Medulla oblongata (tissue), 1 donor: Measurements from ENCODE around the gene TSSK6.

Experiments
- DNase-seq: peaks from one replicate; pipeline ENCODE4 v3.0.0-alpha.2; 2015; ENCODE audit errors: extremely low spot score

The TSSK6 gene

DNA sequence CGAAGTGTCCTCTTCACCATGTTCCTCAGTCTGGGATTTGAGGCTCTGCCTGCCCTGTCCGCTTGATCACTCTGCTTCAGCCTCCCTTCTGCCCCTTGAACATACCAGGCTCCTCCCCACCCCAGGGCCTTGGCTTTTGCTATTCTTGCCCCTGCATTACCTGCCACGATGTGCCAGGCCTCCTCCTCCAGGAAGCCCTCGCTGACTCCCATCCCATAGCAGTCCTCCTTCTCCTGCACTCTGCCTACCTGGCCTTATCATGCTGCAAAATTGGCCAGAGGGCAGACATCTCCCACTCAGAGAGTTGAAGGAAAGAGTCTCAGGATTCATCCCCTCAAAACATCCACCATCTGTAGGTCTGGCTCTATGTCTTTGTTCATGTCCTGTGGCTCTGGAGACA lies 15.5 kb upstream of the TSSK6 start:
- no peak for DNase-seq

DNA sequence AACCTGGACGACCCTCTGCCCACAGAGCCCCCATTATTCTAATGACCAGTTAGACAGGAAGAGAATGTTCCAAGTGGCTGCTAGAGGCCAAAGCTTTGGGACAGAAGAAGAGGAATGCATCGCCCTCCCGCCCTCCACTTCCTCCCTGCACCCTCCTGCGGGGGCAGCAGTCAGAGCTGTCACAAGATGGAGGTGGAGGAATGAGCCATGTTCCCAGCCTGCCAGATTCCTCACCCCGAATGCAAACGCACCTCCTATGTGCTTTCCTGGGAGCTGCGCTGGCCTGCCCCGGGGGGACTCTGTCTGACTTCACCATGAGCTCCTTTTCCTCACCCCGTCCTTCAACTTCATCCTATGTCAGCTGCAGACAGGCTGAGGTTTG lies 15.1 kb upstream of the TSSK6 start:
- no peak for DNase-seq

DNA sequence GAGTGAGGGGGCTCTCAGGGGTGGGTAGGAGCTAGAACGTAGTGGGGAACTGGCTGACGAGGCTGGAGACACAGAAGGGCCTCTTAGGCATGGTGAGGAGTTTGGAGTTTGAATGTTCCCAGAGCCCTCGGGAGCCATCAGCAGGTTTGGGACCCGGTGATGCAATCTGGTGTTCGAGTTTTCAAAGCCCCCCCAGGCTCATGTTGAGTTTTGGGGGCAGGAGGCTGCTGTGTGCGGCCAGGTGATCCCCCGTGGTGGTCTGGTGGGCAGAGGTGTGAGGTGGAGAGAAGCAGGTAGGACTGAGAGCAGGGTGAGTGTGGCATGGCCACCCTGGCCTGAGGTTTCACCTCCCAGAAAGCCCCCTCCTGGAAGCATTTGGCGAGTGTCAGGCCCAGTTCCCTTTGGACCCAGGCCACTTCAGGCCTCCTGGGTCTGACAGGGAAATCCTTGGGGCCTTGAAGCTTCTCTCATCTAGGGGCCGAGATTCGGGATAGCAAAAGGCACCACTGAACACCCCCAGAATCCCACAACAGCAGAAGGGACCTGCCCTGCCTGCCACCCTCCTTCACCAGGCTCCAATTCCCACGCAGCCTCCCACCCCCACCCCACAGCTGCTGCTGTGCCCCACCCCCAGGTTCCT lies 14.6 kb upstream of the TSSK6 start:
- DNase-seq, result no peak

DNA sequence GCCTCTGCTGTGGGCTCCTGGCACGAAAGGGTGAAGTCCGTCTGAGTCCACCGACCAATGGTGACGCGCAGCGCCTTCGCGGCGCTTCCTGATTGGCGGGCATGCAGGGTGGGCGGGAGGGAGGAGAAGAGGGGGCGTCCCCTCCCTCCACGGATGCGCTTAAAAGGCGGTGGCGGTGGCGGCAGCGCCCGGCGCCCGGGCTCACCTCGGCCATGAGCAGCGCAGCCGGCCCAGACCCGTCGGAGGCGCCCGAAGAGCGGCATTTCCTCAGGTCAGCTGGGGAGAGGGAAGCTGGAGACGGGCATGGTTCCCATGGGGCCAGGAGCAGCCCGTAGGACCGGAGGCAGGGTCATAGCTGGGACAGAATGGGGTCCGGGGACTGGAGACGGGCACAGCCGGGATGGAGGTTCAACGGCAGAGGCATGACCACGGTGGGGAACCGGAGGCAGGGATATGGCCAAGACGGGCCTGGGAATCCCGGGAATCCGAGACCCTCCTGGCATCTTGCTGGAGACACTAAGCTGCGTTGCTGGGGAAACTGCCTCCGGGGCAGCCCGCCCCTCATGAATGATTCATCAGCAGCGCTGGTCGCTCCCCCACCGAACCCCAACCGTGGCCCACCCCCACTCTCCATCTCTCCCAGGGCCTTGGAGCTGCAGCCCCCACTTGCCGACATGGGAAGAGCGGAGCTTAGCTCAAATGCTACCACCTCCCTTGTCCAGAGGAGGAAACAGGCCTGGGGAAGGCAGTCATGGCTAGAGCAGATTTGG lies 13.6 kb upstream of the TSSK6 start, which contains the start of gene YJEFN3:
TSS of gene YJEFN3 (plus strand) at position 191 of the 770 bp plus-strand sequence. CDS start at position 213, 22 bp downstream.
- peak; percentile 25 for DNase-seq

DNA sequence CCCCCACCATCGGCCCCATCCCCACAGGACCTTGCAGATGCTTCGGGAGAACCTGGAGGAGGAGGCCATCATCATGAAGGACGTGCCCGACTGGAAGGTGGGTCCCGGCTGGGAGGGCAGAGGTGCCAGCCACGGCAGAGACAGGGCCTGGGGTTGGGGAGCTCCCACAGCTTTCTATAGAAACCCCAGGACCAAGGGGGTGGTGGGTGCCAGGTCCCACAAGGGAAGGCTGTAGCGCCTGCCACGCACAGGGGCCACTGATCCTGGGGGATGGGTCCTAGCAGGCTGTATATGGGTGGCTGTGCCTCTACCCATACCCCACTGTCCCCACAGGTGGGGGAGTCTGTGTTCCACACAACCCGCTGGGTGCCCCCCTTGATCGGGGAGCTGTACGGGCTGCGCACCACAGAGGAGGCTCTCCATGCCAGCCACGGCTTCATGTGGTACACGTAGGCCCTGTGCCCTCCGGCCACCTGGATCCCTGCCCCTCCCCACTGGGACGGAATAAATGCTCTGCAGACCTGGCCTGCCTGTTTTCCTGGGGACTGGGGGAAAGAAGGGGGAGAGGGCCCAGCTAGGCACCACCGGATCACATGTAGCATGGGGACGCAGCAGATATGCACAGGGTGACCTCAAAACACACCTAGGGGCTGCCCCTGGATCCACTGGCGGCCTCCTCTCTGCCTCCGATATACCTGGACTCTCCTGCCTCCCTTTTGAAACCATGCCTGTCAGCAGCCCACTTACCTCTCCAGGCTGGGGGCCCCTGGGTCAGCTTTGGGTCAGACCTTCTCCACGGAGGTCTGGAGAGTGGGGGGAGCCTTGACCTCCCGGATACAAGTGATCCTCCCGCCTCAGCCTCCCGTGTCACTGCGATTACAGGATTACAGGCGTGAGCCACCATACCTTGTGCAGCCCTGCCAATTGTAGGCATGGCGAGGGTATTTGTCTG lies 12.6 kb upstream of the TSSK6 start:
- DNase-seq, result no peak

DNA sequence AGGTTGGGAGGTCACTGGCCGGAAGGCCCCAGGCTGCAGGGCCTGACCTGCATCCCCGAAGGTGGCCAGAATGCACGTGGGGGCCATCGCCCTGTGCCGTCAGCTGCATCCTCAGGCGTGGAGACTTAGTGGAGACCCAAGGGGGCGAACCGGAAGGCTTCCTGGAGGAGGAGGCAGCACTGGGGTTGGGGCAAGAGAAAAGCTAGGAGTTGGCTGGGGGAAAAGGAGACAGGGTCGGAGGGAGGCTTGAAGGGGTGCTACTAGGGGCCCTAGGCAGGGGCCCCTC lies 12.0 kb upstream of the TSSK6 start:
- no peak for DNase-seq

DNA sequence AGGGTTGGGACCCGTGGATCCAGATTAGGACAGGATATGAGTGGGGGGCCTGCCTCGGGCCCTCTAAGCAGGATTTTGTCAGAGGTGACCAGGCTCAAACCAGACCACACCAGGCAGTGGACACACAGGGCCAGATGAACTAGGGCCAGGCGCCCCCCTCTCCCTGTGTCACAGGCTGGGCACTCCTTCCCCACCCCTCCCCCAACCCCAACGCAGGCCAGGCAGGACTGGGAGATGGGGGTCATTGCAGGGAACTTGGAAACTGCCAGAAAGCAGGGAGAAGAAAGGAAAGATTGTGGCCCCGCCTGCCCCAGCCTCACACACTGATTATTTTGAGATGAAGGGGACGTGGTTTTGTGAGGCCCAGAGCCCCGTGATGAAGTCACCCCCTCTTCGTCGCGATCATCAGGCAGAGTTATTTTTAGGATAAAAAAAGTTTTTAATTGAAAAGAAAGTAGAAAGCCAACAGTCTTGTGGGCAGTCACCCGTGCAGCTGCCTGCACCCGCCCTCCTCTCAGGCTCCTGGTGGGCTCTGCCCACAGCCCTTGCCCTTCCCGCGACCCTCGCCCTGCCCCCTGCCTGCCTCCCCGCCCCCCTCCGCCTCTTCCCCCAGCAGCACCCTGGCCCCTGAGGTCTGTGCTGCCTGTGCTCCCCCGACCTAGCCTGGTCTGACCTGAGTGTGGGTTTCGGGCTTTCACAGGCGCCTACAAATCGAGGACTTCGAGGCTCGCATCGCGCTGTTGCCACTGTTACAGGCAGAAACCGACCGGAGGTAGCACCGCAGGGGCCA lies 11.4 kb upstream of the TSSK6 start:
- peak; percentile 37 for DNase-seq

DNA sequence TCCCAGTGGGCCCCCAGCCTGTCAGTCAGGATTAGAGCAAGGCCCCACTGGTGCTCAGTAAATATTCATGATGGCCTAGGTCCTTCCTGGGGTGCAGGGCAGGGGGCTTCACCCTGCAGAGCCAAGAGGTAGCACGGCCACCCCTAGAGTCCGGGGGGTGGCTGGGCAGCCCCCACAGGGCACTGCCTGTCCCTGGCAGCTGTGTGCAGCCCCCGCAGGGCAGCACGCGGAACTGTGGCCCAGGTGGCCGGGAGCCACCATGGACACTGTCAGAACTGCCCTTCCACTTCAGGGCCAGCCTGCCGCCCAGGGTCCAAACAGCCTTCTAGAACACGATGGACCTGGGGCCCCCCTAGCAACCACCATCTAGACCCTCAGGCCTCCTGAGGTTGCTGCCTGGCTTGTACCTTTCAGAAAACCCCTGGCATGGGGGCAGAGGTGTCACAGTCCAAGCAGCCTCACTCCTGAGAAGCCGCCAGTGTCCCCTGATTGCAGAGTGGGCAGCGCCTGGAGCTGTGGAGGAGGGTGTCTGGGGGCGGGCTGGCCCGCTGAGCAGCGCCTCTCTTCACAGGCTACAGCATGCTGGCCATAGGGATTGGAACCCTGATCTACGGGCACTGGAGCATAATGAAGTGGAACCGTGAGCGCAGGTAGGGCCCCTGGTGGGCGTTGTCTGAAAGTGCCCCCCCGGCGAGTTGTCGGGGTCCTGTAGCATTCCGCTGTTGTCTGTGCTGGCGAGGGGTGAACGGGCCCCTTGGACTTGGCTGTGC lies 10.4 kb upstream of the TSSK6 start:
- no peak for DNase-seq

DNA sequence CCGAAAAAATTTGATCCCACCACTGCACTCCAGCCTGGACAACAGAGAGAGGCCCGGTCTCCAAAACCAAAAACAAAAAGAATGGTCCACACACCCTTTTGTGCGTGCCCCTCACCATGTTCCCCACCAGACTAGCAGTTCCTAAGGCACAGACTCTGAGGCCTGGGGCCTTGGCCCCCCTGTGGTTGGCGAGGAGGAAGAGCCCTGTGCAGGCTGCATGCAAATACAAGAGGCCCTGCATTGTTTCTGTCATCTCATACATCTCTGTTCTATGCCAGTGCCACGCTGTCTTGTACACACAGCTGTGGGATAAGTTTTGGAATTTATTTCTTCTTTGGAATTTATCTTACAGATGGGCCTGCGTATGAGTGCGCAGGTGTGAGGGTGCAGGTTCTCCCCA lies 8.7 kb upstream of the TSSK6 start:
- no peak for DNase-seq

DNA sequence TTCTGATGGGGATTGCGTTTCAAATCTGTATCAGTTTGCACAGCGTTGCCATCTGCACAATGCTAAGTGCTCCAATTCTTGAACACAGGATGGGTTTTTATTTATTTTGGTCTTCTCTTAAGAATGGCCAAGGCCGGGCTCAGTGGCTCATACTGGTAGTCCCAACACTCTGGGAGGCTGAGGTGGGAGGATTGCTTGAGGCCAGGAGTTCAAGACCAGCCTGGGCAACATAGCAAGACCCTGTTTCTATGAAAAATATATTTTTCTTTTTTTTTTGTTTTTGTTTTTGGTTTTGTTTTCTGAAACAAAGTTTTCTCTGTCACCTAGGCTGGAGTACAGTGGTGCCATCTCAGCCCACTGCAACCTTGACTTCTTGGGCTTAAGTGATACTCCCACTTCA lies 7.8 kb upstream of the TSSK6 start:
- DNase-seq, result no peak

DNA sequence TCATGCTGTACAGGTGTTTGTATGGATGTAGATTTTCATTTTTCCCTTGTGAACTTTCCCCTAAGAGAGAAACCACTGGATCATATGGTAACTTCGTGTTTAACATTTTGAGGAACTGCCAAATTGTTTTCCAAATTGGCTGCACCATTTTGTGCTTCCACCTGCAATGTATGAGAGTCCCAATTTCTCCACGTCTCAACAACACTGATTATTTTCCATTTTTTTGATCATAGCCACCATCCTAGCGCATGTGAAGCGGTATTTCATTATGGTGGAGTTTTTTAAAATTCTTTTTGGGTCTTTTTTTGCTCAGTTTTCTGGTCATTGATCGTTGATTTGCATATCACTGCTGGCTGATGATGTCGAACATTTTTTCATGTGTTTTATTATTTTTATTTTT lies 5.6 kb upstream of the TSSK6 start:
- DNase-seq, result no peak

DNA sequence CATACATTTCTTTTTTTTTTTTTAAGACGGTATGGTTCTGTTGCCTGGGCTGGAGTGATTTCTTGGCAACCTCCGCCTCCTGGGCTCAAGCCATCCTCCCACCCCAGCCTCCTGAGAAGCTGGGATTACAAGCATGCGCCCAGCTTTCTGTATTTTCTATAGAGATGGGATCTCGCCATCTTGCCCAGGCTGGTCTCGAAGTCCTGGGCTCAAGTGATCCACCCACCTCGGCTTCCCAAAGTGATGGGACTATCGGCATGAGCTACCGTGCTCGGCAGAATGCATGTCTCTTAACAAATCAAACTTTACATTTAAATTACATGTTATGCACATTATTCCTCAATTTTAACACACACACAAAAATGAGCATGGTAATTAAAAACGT lies 1.9 kb upstream of the TSSK6 start:
- DNase-seq, result no peak

DNA sequence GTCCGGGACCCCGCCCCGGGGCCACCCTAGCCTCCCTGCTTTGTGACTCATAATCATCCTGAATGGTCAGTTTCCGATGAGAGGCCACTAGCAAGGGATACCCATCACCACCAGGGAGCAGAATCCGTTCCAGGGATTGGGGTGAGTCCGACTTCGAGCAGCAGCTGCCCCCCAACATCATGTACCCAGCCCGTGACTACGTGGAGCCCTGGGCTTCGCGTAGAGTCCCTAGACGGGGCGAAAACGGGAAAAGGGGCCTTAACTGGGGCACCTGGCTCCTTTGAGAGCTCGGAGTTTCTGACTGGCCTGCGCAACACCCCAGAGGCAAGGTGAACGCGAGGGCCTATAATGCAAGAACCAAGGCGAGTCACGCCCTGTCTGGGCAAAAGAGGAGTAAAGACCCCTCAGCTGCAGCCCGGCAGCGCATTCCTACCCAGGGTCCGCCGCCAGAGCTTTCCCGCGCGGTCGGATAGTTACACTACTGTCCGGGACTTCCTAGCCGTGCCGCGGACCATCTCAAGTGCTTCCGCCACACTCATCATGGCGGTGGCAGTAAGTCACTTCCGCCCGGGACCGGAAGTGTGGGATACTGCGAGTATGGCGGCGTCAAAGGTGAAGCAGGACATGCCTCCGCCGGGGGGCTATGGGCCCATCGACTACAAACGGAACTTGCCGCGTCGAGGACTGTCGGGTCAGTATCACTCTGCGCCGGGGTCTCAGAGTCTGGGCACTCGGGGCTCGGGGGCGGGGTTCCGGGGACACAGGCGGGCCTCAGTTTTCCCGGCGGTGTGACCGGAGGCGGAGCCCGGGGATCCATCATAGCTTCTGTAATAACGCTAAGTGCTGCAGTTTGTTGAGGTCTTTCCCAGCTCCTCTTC lies 533 bp upstream of the TSSK6 start, which contains the start of gene NDUFA13:
TSS of gene NDUFA13 (plus strand) at position 584 of the 878 bp plus-strand sequence. CDS start at position 598, 14 bp downstream.
- DNase-seq, result peak; percentile 96

DNA sequence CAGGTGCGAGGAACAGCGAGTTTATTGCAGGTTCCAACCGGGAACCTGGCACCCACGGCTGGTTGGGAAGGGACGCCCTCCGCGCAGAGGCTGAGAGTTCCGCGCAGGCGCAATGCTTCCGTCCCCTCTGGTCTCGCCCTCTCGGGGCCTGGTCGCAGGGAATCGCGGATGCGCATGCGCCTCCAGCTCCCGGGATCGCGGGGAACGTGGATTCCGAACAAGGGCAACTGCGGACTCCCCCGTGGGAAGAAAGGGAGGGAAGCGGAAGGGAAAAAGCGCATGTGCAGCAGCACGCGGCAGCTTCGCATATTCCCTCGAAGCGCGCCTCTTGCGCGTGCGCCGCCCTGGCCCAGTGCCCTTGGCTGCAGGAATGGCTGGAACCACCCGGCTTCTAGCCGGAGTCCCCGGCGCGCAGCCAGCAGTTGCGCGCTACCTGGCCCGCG lies 1.1 kb downstream of the TSSK6 start:
- DNase-seq, result no peak

DNA sequence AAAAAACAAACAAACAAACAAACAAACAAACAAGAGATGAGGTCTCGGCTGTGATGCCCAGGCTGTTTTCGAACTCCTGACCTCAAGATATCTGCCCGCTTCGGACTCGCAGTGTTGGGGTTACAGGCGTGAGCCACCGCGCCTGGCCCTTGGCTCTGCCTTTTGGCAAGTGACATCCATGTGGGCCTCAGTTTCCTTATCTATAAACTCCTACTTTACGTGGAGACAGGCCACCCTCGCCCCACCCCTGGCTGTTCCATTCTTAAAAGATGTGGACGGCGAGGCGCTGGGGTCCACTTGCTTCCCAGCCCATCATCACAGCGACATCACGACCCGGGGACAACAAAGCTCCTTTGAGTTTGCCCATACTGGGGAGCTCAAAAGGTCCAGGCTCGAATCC lies 1.7 kb downstream of the TSSK6 start:
- DNase-seq, result no peak

DNA sequence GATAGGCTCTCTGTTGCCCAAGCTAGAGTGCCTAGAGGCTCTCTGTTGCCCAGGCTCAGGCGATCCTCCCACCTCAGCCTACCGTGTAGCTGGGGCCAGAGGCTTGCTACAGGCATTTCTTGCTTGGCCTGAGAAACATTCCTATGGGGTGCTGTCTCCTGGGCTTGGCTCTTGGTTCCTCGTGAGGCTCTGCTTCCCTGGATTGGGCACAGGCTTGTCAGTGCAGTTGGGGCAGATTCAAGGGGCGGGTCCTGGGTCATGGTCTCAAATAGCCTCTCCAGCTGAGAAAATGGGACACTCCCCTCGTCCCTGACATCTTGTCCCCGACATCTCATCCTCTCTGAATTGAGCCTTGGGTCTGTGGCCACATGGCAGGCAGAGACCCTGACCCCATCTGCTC lies 4.9 kb downstream of the TSSK6 start:
- no peak for DNase-seq

DNA sequence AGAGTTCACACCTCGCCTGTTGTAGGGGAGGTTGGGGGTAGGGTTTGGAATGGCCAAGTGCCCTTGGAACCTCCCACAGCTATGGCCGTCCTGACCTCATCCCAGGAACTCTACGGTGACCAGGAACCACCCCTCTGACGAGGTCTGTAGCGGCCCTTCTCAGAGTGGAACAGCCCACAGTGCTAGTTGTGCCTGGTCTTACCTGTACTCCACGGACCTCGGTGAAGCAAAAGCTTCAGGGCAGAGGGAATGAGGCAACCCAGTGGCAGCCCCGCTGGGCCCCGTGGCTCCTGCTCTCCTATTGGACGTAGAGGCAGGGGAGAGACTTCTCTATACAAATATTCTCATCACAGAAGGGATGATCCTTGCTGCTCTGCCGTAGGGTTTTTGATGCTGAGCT lies 7.1 kb downstream of the TSSK6 start:
- no peak for DNase-seq

DNA sequence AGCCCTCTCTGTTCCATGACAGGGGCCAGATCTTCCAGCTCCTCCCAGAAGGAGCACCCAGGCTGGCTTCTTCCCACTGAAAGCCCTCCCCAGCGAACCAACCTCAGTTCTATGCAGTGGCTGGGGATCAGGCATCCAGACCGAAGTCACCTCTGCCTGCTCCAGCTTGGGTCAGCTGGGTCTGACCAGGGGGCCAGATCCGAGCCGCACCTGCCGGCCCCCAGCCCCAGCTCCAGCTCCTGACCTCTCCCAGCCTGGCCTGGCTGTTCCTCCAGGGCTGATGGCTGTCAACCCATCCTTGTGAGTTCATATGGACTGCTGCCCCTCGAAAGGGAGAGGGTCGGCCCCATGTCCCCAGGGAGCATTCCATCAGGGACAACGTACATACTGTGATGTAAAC lies 8.0 kb downstream of the TSSK6 start:
- no peak for DNase-seq

DNA sequence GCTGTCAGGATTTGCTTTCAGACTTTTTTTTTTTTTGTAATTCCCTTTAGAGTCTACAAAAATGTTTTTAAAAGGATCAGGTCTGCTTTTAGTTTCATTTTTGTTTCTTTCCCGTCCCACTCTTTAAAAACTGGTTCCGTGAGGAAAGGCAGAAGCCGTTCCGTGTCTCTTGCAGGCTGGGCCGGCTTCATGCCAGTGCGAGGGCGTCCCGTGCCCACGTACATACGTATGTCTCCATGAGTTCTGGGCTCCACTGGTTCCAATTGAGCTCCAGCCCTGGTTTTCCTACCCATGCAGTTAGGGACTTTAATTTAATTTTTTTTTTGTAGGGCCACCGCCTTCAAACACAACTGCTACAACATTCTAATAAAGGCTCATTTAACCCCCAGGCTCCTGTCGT lies 8.8 kb downstream of the TSSK6 start:
- DNase-seq, result no peak
